Measurements from ENCODE around the gene SERPINA4. TPM values are rescaled to one million over a fixed set of nuclear protein-coding genes. Genes with fewer than 3 reads are reported as not detected.

Gene SERPINA4
- total RNA-seq, 1 donor from 2014 or later = not detected

DNA sequence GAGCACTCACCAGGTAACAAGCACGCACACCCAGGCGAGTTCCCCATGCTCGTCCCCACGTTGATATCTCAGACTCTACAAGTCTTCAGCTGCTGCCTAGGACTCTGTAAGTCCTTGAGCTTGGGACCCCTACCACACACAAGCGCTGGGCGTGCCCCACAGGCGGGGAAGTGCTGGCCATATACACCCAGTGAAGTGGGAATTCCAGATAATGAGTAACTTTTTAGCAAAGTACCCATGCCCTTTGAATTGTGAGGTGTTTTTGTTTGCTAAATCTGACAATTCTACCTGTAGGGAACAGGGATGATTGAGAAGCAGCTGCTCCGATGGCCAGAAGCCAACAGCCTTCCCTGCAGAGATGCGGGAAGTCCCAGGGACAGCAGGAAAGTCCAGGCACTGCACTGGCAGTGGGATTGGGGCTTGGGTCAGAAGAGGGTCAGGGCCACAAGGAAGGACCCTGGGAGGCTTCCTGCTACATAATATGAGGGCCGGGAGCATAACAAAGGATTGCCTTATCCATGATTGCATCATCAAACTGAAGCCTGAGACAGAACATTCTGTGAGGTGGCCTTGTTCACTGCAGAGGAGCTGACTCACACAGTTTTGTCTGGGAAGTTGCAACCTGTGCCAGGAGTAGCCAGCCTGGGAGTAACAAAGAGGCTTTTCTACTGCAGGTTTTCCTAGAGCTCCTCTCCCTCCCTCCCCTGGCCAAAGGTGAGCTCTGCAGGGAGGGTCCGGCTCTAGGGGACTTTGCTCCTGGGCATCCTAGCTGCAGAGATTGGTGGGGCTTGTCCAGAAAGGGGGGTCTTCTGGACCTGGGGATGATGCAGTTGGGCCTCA, 37.8 kb downstream of the SERPINA4 start:
- Histone ChIP-seq H3K79me2 (ENCODE audit: low read depth) (no peaks in the 10 kb centered on the region), H4K20me1 (ENCODE audit: low read depth) (no peaks in the 10 kb centered on the region), H3K27ac (no peak overlapping the region), H3K4me3 (no peak overlapping the region), H3K27me3 (no peaks in the 10 kb centered on the region), H3K4me1 (no peaks in the 10 kb centered on the region), H3K36me3 (no peaks in the 10 kb centered on the region), H3K4me2 (no peak overlapping the region), H3K9me3 (ENCODE audit: low read depth) (no peaks in the 10 kb centered on the region), H2AFZ (replicated peaks) (no peak overlapping the region), H3K9ac (no peak overlapping the region), H3F3A (ENCODE audit: low read depth) (no peaks in the 10 kb centered on the region)
- H3K4me3 Mint-ChIP-seq = peak overlapping the region; percentile 30
- H3K27ac Mint-ChIP-seq = peak overlapping the region; percentile 65
- no peaks in the 10 kb centered on the region for H3K9me3 Mint-ChIP-seq
- peaks cover 5% of the 10 kb centered on the region for H3K27me3 Mint-ChIP-seq (ENCODE audit: insufficient read depth, low read depth)
- peaks cover 38% of the 10 kb centered on the region for H3K4me1 Mint-ChIP-seq
- TF ChIP-seq EZH2 (IDR thresholded peaks at IDR 0.05) (no peak), EZH2phosphoT487 (IDR thresholded peaks at IDR 0.05) (no peak)
- TF ChIP-seq, protein P1, sequence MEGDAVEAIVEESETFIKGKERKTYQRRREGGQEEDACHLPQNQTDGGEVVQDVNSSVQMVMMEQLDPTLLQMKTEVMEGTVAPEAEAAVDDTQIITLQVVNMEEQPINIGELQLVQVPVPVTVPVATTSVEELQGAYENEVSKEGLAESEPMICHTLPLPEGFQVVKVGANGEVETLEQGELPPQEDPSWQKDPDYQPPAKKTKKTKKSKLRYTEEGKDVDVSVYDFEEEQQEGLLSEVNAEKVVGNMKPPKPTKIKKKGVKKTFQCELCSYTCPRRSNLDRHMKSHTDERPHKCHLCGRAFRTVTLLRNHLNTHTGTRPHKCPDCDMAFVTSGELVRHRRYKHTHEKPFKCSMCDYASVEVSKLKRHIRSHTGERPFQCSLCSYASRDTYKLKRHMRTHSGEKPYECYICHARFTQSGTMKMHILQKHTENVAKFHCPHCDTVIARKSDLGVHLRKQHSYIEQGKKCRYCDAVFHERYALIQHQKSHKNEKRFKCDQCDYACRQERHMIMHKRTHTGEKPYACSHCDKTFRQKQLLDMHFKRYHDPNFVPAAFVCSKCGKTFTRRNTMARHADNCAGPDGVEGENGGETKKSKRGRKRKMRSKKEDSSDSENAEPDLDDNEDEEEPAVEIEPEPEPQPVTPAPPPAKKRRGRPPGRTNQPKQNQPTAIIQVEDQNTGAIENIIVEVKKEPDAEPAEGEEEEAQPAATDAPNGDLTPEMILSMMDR (IDR thresholded peaks at IDR 0.05) = no peak
- peak; percentile 21 for DNase-seq (ENCODE audit: low spot score)
- H3K36me3 Mint-ChIP-seq = no peaks in the 10 kb centered on the region

DNA sequence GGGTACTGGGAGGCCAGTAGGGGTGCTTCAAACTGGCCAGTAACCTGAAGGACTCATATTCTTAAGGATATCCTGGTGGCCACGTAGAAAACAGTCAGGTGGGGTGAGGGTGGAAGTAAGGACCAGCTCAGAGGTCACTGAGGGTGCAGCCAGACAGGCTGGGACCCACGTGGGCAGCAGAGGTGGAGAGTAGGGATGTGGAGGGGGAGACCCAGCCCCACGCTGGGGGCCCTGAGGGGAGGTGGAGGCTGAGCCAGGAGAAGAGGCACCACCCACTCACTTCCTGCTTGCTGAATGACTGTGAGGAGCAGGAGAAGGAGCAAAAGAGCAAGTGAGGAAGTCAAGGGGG, 38.4 kb downstream of the SERPINA4 start:
- H2AFZ ChIP-seq (replicated peaks) = no peak overlapping the region
- Mint-ChIP-seq H3K9me3 (no peaks in the 10 kb centered on the region), H3K36me3 (no peaks in the 10 kb centered on the region), H3K27me3 (ENCODE audit: insufficient read depth, low read depth) (peaks cover 5% of the 10 kb centered on the region), H3K27ac (peak overlapping the region; percentile 65), H3K4me1 (peaks cover 35% of the 10 kb centered on the region), H3K4me3 (no peak overlapping the region)
- H3K4me3 ChIP-seq = no peak overlapping the region
- DNase-seq (ENCODE audit: low spot score) = no peak
- no peak overlapping the region for H3K9ac ChIP-seq
- H3K36me3 ChIP-seq = no peaks in the 10 kb centered on the region
- no peak overlapping the region for H3K4me2 ChIP-seq
- no peaks in the 10 kb centered on the region for H3F3A ChIP-seq (ENCODE audit: low read depth)
- no peaks in the 10 kb centered on the region for H3K79me2 ChIP-seq (ENCODE audit: low read depth)
- H3K4me1 ChIP-seq = no peaks in the 10 kb centered on the region
- no peaks in the 10 kb centered on the region for H4K20me1 ChIP-seq (ENCODE audit: low read depth)
- no peak overlapping the region for H3K27ac ChIP-seq
- H3K9me3 ChIP-seq (ENCODE audit: low read depth) = no peaks in the 10 kb centered on the region
- no peaks in the 10 kb centered on the region for H3K27me3 ChIP-seq
- TF ChIP-seq EZH2phosphoT487 (IDR thresholded peaks at IDR 0.05) = no peak
- TF ChIP-seq, protein P1 (IDR thresholded peaks at IDR 0.05) = no peak
- no peak for TF ChIP-seq EZH2 (IDR thresholded peaks at IDR 0.05)

DNA sequence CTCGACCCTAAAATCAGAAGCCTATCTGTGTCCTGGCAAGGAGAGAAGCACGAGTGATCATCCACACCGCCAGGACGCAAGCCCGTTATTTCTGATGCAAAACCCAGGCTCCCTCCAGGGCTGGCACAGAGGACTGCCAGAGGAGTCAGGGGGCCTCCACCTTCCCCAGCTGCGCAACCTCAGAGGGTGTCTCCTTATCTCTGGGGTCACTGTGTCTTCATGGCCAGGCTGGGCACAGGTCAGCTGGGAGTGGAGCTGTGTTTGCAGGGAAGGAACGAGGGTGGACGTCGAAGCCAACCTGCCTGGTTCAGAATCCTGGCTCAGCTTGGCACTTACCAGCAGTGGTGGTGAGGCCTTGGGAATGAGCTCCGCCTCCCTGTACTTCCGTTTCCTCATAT, 38.9 kb downstream of the SERPINA4 start:
- TF ChIP-seq EZH2phosphoT487 (IDR thresholded peaks at IDR 0.05) = no peak
- no peak for TF ChIP-seq EZH2 (IDR thresholded peaks at IDR 0.05)
- TF ChIP-seq, protein P1 (IDR thresholded peaks at IDR 0.05) = no peak
- Histone ChIP-seq H3K79me2 (ENCODE audit: low read depth) (no peaks in the 10 kb centered on the region), H4K20me1 (ENCODE audit: low read depth) (no peaks in the 10 kb centered on the region), H3K27ac (no peak overlapping the region), H3K27me3 (no peaks in the 10 kb centered on the region), H2AFZ (replicated peaks) (no peak overlapping the region), H3K4me1 (no peaks in the 10 kb centered on the region), H3K9me3 (ENCODE audit: low read depth) (no peaks in the 10 kb centered on the region), H3K9ac (no peak overlapping the region), H3K36me3 (no peaks in the 10 kb centered on the region), H3K4me2 (no peak overlapping the region), H3K4me3 (no peak overlapping the region), H3F3A (ENCODE audit: low read depth) (no peaks in the 10 kb centered on the region)
- H3K27me3 Mint-ChIP-seq (ENCODE audit: insufficient read depth, low read depth) = peaks cover 5% of the 10 kb centered on the region
- DNase-seq (ENCODE audit: low spot score) = no peak
- peaks cover 32% of the 10 kb centered on the region for H3K4me1 Mint-ChIP-seq
- H3K27ac Mint-ChIP-seq = no peak overlapping the region
- no peak overlapping the region for H3K4me3 Mint-ChIP-seq
- H3K9me3 Mint-ChIP-seq = no peaks in the 10 kb centered on the region
- H3K36me3 Mint-ChIP-seq = no peaks in the 10 kb centered on the region

Measured in neural progenitor cell (in vitro differentiated cells).